Stimulated activated CD4-positive, alpha-beta T cell treated with anti-CD3 and anti-CD28 coated beads, Interleukin-1b, Interleukin-23, amount 100 ng/mL, for 4 hours (primary cell): ENCODE results near the gene RSAD1.

Source experiments
- DNase-seq, 2 donors: peaks; one replicate each; pipeline ENCODE4 v3.0.0-alpha.2; 2020; ENCODE audit warnings: low read depth in 2 of 2

The RSAD1 gene

GRCh38 chr17:50458270-50458669 lies 20.4 kb upstream of the RSAD1 start:
- no peak for DNase-seq

GRCh38 chr17:50458701-50459676 lies 19.7 kb upstream of the RSAD1 start:
- no peak for DNase-seq

GRCh38 chr17:50459756-50460155 lies 18.9 kb upstream of the RSAD1 start:
- no peak for DNase-seq

- no peak for DNase-seq
These were observed 17.7 kb upstream of the RSAD1 start for GRCh38 chr17:50460831-50461526.

GRCh38 chr17:50461550-50462132 lies 17.0 kb upstream of the RSAD1 start:
- DNase-seq: no peak

- DNase-seq: no peak
These were observed 16.2 kb upstream of the RSAD1 start for GRCh38 chr17:50462446-50462845.

- no peak for DNase-seq
These were observed 14.5 kb upstream of the RSAD1 start for GRCh38 chr17:50464121-50464520.

GRCh38 chr17:50464736-50465135 lies 13.9 kb upstream of the RSAD1 start:
- no peak for DNase-seq

- no peak for DNase-seq
These were observed 13.5 kb upstream of the RSAD1 start for GRCh38 chr17:50465171-50465570.

GRCh38 chr17:50465635-50466034 lies 13.0 kb upstream of the RSAD1 start:
- DNase-seq: no peak

GRCh38 chr17:50466371-50467113 lies 12.1 kb upstream of the RSAD1 start:
- DNase-seq: no peak

- DNase-seq: no peak
These were observed 11.4 kb upstream of the RSAD1 start for GRCh38 chr17:50467114-50467854.

GRCh38 chr17:50467855-50468303 lies 10.8 kb upstream of the RSAD1 start:
- DNase-seq: no peak

- no peak for DNase-seq
These were observed 10.1 kb upstream of the RSAD1 start, which contains the start of gene CHAD for GRCh38 chr17:50468304-50469207. Gene CHAD, minus strand, starts transcription at chr17:50468880. Its CDS starts 67 bp downstream, at chr17:50468813.

GRCh38 chr17:50469208-50469605 lies 9.5 kb upstream of the RSAD1 start:
- no peak for DNase-seq

- no peak for DNase-seq
These were observed 8.9 kb upstream of the RSAD1 start for GRCh38 chr17:50469671-50470305.

- DNase-seq: no peak
These were observed 8.2 kb upstream of the RSAD1 start for GRCh38 chr17:50470426-50470825.

- no peak for DNase-seq
These were observed 7.4 kb upstream of the RSAD1 start for GRCh38 chr17:50471009-50471905.
